SU-DHL-6 (cell line): ENCODE measurements around the gene CNTN1.

Experiments used
- H2AFZ ChIP-seq: fragments of 200-600 bp; sonication (generic); 2 replicates; pipeline ENCODE4 v1.6.1; 2014; ENCODE audit warnings: low read depth, mild to moderate bottlenecking, moderate library complexity, mixed read lengths, antibody characterized with exemption, low read length; ENCODE audit not compliant: severe bottlenecking
- H3F3A ChIP-seq: fragments of 200-600 bp; shearing (Covaris generic); 2 replicates; pipeline ENCODE4 v1.6.0; 2016; ENCODE audit warnings: antibody characterized with exemption, mild to moderate bottlenecking; ENCODE audit not compliant: insufficient read depth
- H3K27ac ChIP-seq: fragments of 200-600 bp; sonication (generic); 2 replicates; pipeline ENCODE4 v1.5.1; 2016; ENCODE audit warnings: low read depth, mild to moderate bottlenecking, low read length, moderate library complexity, mixed read lengths
- H3K27me3 ChIP-seq: fragments of 200-600 bp; sonication (generic), shearing (Covaris generic); 2 replicates; pipeline ENCODE4 v1.6.0; 2014; ENCODE audit warnings: mild to moderate bottlenecking, low read length
- H3K36me3 ChIP-seq: fragments of 200-600 bp; sonication (generic); 2 replicates; pipeline ENCODE4 v1.6.1; 2014; ENCODE audit warnings: mild to moderate bottlenecking, low read length, mixed read lengths
- H3K4me2 ChIP-seq: fragments of 300-600, 200-600 bp; shearing (Covaris generic), sonication (generic); 2 replicates; pipeline ENCODE4 v1.6.0; 2014; ENCODE audit warnings: low read length, low read depth, mild to moderate bottlenecking; ENCODE audit not compliant: poor library complexity, severe bottlenecking
- H3K4me3 ChIP-seq: fragments of 200-600 bp; sonication (generic); 2 replicates; pipeline ENCODE4 v1.5.1; 2014; ENCODE audit warnings: antibody characterized with exemption, low read length, mild to moderate bottlenecking, mixed read lengths; ENCODE audit not compliant: insufficient read depth, poor library complexity, severe bottlenecking
- H3K79me2 ChIP-seq: fragments of 200-600 bp; sonication (generic); 2 replicates; pipeline ENCODE4 v1.6.1; 2014; ENCODE audit warnings: mild to moderate bottlenecking, low read length, moderate library complexity; ENCODE audit not compliant: insufficient read depth
- H3K9ac ChIP-seq: fragments of 200-600 bp; sonication (generic); 2 replicates; pipeline ENCODE4 v1.7.0; 2014; ENCODE audit warnings: mild to moderate bottlenecking, low read length
- H3K9me2 ChIP-seq: fragments of 200-600 bp; sonication (generic); replicated peaks from 2 replicates; pipeline ENCODE4 v1.6.1; 2014; ENCODE audit warnings: low read length; ENCODE audit not compliant: insufficient read depth
- H3K9me3 ChIP-seq: fragments of 200-600 bp; sonication (generic); 2 replicates; pipeline ENCODE4 v1.6.1; 2014; ENCODE audit warnings: low read length, mixed read lengths; ENCODE audit not compliant: insufficient read depth
- H4K20me1 ChIP-seq: fragments of 200-600 bp; sonication (generic); 2 replicates; pipeline ENCODE4 v1.6.1; 2014; ENCODE audit warnings: low read depth, mild to moderate bottlenecking, antibody characterized with exemption, low read length, moderate library complexity, mixed read lengths
- EZH2phosphoT487 ChIP-seq: fragments of 200-600 bp; sonication (generic), shearing (Covaris generic); conservative IDR thresholded peaks from 2 replicates; pipeline ENCODE4 v1.6.1; 2018; ENCODE audit warnings: mild to moderate bottlenecking, antibody characterized with exemption, low read length, moderate library complexity, mixed read lengths
- TF ChIP-seq, protein P1 (sequence below): fragments of 200-600 bp; sonication (generic); IDR thresholded peaks from one replicate; pipeline ENCODE4 v1.5.1; 2017; ENCODE audit warnings: antibody characterized with exemption, mild to moderate bottlenecking, low read length, moderate library complexity; ENCODE audit not compliant: insufficient read depth, poor library complexity, severe bottlenecking

The CNTN1 gene

DNA sequence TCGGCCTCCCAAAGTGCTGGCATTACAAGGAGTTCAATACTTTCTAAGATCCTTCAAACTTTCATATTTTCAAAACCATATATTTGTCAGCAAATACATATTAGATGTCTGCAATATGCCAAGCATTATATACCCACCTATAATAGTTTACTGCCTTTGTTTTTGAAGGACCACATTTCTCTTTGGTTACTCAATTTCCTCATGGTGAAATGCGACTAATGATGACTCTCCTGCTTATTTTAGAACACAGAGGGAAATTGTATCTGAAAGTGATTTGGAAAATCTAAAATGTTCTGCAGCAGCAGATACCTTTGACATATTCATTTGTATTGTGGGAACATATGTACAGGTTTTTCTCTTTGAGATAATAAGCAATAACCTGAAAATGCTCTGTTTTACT lies 2.7 kb upstream of the CNTN1 start:
- Histone ChIP-seq H3F3A (no peaks in the 10 kb centered on the region), H3K79me2 (no peaks in the 10 kb centered on the region)
- TF ChIP-seq, protein P1, sequence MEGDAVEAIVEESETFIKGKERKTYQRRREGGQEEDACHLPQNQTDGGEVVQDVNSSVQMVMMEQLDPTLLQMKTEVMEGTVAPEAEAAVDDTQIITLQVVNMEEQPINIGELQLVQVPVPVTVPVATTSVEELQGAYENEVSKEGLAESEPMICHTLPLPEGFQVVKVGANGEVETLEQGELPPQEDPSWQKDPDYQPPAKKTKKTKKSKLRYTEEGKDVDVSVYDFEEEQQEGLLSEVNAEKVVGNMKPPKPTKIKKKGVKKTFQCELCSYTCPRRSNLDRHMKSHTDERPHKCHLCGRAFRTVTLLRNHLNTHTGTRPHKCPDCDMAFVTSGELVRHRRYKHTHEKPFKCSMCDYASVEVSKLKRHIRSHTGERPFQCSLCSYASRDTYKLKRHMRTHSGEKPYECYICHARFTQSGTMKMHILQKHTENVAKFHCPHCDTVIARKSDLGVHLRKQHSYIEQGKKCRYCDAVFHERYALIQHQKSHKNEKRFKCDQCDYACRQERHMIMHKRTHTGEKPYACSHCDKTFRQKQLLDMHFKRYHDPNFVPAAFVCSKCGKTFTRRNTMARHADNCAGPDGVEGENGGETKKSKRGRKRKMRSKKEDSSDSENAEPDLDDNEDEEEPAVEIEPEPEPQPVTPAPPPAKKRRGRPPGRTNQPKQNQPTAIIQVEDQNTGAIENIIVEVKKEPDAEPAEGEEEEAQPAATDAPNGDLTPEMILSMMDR: no peak
- TF ChIP-seq EZH2phosphoT487: no peak

DNA sequence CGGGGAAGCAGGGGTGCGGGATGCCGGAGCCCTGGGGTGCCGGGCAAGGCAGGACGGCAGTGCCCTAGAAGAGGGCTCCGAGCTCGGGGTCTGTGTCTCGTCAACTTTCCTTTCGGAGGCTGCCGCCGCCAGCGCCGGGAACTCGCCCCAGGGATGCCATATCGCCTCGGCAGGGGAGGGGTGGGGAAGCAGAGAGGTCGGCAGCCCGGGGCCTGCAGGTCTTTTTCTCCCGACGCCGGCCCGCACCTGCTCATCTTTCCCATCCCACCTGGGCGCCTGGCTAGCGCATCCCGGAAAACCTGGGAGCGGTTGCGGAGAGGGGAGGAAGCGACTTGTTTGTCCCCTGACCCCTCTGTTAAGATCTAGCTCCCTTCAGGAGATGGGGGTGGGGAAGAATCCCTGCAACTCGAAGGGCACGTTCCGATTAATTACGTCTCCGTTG lies 547 bp downstream of the CNTN1 start:
- Histone ChIP-seq H3K4me2 (no peak overlapping the region), H3K9me2 (no peaks in the 10 kb centered on the region), H4K20me1 (no peaks in the 10 kb centered on the region), H2AFZ (no peak overlapping the region), H3K4me3 (no peak overlapping the region), H3K79me2 (no peaks in the 10 kb centered on the region), H3K9me3 (no peaks in the 10 kb centered on the region), H3K27ac (no peak overlapping the region), H3K36me3 (no peaks in the 10 kb centered on the region), H3K9ac (no peak overlapping the region), H3K27me3 (no peaks in the 10 kb centered on the region), H3F3A (no peaks in the 10 kb centered on the region)
- TF ChIP-seq, protein P1: no peak
- TF ChIP-seq EZH2phosphoT487: no peak

More for the DNA sequence above, 2.7 kb upstream of the CNTN1 start:
- no peaks in the 10 kb centered on the region for H3K9me2 ChIP-seq
- no peaks in the 10 kb centered on the region for H3K36me3 ChIP-seq
- no peak overlapping the region for H3K27ac ChIP-seq
- no peaks in the 10 kb centered on the region for H3K27me3 ChIP-seq
- no peaks in the 10 kb centered on the region for H4K20me1 ChIP-seq
- H3K9me3 ChIP-seq: no peaks in the 10 kb centered on the region
- H3K9ac ChIP-seq: no peak overlapping the region
- H3K4me2 ChIP-seq: no peak overlapping the region
- no peak overlapping the region for H2AFZ ChIP-seq
- no peak overlapping the region for H3K4me3 ChIP-seq

DNA sequence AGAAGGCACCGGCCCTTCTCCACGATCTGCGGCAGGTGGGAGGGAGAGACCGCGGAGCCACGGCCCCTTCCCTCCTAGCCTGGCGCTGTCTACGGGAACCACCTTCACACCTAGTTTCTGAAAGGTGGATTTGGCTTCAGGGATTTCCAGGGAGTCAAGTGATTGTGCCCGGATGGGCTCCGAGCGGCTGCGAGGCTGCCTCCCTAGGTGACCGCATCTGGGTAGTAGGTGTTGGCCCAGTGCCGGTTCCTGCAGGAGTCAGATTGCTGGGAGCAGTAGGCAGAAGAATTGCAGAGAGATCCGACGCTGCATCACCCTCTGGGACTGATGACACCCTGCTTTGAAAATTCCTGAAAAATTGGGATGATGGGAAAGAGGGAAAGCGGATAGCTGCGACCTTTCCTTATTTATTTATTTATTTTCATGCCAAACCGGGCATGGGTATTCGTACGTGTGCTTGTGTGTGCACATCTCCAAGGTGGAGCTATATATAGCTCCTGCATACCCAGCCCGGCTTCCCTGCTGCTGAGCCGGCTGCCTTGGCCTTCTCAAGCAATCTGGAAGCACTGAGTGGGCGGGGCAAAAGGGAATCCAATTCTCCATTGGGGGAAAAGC lies 1.1 kb downstream of the CNTN1 start:
- no peaks in the 10 kb centered on the region for H3K79me2 ChIP-seq
- no peaks in the 10 kb centered on the region for H3F3A ChIP-seq
- H2AFZ ChIP-seq: no peak overlapping the region
- H4K20me1 ChIP-seq: no peaks in the 10 kb centered on the region
- H3K9ac ChIP-seq: no peak overlapping the region
- no peaks in the 10 kb centered on the region for H3K36me3 ChIP-seq
- no peaks in the 10 kb centered on the region for H3K9me2 ChIP-seq
- no peaks in the 10 kb centered on the region for H3K27me3 ChIP-seq
- H3K4me2 ChIP-seq: no peak overlapping the region
- H3K4me3 ChIP-seq: no peak overlapping the region
- no peak overlapping the region for H3K27ac ChIP-seq
- H3K9me3 ChIP-seq: no peaks in the 10 kb centered on the region
- TF ChIP-seq, protein P1: no peak
- no peak for TF ChIP-seq EZH2phosphoT487
